HL-60 (cell line): ENCODE data around the gene EPN1.

ENCODE experiments used
- DNase-seq, 2 experiments: peaks; one replicate each; pipeline ENCODE4 v3.0.0-alpha.2; 2010 to 2020; ENCODE audit warnings: low read depth in 1 of 2, low spot score in 1 of 2
- H3K27ac ChIP-seq: fragments of 250-450 bp; sonication (Bioruptor Pico); replicated peaks from 2 replicates; pipeline ENCODE4 v1.5.1; 2020; ENCODE audit warnings: mild to moderate bottlenecking, moderate library complexity
- H3K27me3 ChIP-seq: fragments of 250-450 bp; sonication (Bioruptor Pico); 2 replicates; pipeline ENCODE4 v1.5.1; 2021; ENCODE audit warnings: mild to moderate bottlenecking, moderate library complexity; ENCODE audit not compliant: insufficient read depth, poor library complexity, severe bottlenecking
- H3K4me3 ChIP-seq: replicated peaks from 2 replicates; pipeline ENCODE4 v1.5.1; 2011; ENCODE audit warnings: mild to moderate bottlenecking, control low read depth, low read length; ENCODE audit not compliant: insufficient read depth
- CTCF ChIP-seq: IDR thresholded peaks from one replicate; pipeline ENCODE4 v1.5.1; 2011; ENCODE audit warnings: low read length, control low read depth, inconsistent platforms; ENCODE audit not compliant: insufficient read depth
- GABPA ChIP-seq: IDR thresholded peaks from 2 replicates; pipeline ENCODE4 v1.6.1; 2012; ENCODE audit warnings: low read depth
- POLR2AphosphoS5 ChIP-seq: IDR thresholded peaks from 2 replicates; pipeline ENCODE4 v1.6.1; 2012; ENCODE audit warnings: low read depth
- REST ChIP-seq: IDR thresholded peaks from 2 replicates; pipeline ENCODE4 v1.6.1; 2012; ENCODE audit warnings: low read depth; ENCODE audit not compliant: insufficient replicate concordance
- SPI1 ChIP-seq: IDR thresholded peaks from 2 replicates; pipeline ENCODE4 v1.6.1; 2012; ENCODE audit warnings: low read depth, mild to moderate bottlenecking, borderline replicate concordance

Gene EPN1

GRCh38 chr19:55651236-55651635 is 23.8 kb upstream of the EPN1 start:
- TF ChIP-seq GABPA (no peak), SPI1 (no peak), REST (no peak), CTCF (no peak), POLR2AphosphoS5 (no peak)
- H3K27me3 ChIP-seq = no peaks in the 10 kb centered on the region

GRCh38 chr19:55652311-55653128 is 22.5 kb upstream of the EPN1 start:
- no peak for DNase-seq
- H3K27ac ChIP-seq = no peak overlapping the region
- H3K4me3 ChIP-seq = no peak overlapping the region

More at GRCh38 chr19:55651236-55651635, 23.8 kb upstream of the EPN1 start:
- H3K27ac ChIP-seq = no peak overlapping the region
- no peak for DNase-seq
- no peak overlapping the region for H3K4me3 ChIP-seq

More at GRCh38 chr19:55652311-55653128, 22.5 kb upstream of the EPN1 start:
- H3K27me3 ChIP-seq = no peaks in the 10 kb centered on the region
- TF ChIP-seq CTCF = no peak
- no peak for TF ChIP-seq POLR2AphosphoS5
- no peak for TF ChIP-seq GABPA
- TF ChIP-seq REST = no peak
- TF ChIP-seq SPI1 = no peak
